HG03139 (cell line): ENCODE data around the gene MBNL3.
"Not testable (repeated sequence)": the region's sequence is repeated elsewhere in the genome, so short reads cannot be mapped to it uniquely, and the experiment has no call there.

ENCODE experiments used
- ATAC-seq: cut with Tn5 transposase; IDR thresholded peaks from one replicate; pipeline ENCODE4 v1.9.1; 2021; ENCODE audit not compliant: unreplicated experiment

Gene MBNL3

DNA sequence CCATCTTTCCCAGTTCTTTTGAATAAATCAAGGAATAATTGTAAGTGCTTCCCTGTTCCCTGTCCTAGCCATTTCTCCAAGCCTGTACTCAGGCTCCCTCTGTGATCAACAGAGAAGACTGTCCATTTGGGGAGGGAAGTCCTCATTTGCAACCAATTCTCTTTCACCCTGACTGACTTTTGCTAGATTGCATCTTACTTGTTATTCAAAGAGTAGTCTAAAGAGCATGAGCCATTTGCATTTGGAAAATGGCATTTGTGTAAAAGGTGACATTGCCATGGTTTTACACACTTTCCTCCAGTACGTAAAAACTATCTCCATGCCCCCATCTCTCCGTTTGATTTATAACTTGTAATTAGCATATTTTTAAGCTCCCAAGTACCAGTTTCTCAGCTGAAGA, 110.6 kb downstream of the MBNL3 start:
- no peak for ATAC-seq

DNA sequence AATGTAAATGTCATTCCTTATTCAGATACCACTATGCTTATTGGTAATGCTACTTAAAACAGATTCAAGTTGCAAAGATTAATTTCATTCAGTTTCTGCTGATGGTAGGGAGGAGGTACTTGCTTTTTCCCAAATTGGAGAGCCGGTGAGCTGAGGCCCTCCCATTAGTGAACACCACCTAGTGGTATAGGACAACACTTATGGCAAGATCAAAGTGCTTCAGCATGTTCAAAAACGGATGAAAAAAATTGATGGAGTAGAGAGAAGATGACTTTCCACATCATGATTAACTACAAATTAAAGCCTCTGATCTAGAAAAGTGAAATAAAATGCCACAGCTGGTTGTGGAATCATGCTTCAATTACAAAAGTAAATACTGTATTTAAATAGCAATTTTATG, 112.9 kb downstream of the MBNL3 start:
- ATAC-seq, result no peak

DNA sequence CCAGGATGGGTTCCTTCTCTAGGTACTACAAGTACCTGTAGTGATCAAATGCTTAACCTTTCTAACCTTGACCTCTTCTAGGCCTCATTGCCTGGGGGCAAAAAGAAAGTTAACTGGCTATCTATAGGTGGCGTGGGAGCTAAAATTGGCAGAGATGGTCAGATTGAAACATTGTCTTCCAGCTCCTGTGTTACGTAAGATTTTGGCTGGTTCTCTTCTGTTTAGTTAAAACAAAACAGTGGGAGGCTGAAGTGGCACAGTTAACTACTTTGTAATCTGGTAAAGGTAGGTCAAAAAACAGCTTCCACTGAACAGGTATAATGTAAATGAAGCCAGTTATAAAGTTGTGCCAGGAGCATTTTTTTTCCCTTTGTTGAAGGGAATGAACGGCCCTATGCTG, 115.2 kb downstream of the MBNL3 start:
- no peak for ATAC-seq

DNA sequence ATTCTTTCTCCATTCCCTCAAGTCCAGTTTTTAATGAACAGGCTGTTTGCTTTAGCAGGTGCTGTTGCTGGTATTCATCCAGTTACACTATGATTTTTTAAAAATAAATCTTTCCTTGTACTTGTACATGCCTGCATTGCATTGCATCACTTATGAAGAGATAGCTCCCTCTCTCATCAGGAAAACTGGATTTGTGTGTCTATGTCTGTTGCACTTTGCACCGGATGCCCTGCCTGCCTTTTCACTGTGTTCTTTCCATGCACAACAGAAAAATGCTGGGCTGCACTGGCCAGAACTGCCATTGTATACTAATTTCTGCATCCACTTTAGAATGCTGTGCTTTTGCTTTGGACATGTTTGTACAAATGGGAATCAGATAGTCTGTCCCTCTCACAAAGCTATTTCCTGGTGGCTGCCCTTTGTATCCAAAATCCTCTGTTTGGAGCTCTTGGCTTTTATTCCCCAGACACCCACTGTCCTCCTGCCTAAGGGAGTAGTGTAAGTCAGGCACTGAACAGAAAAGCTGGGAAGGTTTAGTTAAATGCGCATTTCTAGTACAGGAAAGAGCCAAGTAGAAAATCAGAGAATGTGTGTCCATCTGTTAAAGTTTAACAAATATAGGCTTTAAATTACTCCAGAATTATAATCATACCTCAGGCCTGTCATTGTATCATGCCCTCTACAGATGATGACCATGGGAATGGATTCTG, 119.1 kb downstream of the MBNL3 start:
- no peak for ATAC-seq

DNA sequence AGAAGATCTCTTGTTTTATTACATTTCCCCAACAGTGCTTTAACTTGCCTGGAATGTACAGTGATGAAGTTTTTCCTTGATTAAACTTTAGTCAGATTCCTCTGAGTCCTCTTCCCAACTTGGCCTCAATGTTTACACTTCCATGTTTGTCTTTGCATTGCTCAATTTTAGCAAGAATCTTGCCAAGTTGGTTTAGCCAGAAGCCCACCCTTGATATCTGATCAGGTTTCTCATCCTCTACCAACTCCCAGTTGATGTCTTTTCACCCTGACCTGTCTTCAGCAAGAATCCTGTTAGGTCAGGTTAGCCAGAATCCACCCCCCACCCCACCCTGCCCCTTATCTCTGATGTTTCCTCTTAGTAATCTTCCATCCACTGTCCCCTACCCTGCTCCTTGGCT, 120.9 kb downstream of the MBNL3 start:
- ATAC-seq, result no peak

DNA sequence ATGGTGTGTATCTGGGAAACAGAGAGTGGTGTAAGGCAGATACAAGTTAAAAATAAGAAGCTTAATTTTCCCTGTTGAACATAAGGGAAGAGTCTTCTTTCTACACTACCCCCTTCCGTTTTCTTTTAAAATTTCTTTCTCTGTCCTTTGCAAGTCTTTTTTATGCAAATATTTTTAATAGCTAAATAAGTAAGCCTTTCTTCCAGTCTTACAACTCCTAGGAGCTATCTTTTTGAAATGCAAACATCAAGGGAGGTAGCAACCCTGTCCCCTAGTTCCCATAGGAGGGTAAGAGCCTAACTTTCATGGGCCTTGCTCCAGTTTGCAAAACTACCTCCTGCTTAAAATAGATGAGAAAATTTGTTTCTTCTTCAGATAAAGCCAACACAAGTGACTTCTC, 121.5 kb downstream of the MBNL3 start:
- no peak for ATAC-seq

DNA sequence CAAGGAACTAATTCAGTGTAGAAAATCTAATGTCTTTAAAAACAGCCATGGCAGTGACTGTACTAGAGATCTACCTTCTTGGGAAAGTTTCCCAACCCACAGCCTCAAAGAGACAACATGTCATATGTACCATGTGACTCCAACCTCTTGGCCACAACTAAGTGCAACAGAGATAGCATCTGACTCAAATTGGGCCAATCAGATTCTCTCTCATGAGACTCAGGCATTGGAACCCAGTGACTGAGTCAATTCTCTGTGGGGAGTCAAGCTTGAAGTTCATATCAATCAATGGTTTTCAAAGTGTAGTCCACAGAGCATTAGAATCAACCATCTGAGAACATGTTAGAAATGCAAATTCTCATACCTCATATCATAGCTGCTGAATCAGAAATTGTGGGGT, 123.3 kb downstream of the MBNL3 start:
- ATAC-seq, result no peak

DNA sequence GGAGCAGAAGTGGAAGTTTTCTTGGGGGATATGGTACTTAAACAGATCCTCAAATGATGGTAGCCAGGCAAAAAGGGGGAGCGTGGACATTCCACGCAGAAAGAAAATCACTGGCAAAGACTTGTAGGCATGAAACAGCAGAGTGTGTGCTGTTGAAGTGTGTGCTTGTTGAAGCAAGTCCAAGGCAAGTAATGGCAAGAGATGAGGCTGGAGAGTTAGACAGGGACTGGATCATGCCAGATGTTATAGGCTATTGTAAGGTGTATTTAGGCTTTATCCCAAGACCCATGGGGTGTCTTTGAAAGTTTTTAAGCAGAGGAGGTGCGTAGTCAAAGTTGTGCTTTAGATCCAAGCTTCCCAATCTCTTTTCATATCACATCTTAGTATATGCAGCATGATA, 124.5 kb downstream of the MBNL3 start:
- ATAC-seq, result no peak

DNA sequence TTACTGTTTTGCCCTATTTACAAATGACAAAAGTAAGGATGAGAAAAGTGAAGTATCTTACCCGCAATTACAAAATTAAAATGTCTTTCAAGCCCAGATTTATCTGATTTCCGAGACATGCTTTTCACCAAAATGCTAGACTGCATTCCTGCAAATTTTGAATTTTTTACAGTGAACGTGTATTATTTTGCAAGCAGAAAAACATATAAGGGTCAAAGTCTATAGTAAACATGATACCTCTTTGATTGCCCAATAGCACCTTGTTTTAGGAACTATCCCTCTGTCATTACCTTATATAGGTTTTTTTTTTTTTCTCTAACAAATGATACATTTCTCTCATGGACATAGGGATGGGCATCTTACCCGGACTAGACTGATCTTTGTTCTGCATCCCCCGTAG, 135.4 kb downstream of the MBNL3 start:
- ATAC-seq, result no peak

DNA sequence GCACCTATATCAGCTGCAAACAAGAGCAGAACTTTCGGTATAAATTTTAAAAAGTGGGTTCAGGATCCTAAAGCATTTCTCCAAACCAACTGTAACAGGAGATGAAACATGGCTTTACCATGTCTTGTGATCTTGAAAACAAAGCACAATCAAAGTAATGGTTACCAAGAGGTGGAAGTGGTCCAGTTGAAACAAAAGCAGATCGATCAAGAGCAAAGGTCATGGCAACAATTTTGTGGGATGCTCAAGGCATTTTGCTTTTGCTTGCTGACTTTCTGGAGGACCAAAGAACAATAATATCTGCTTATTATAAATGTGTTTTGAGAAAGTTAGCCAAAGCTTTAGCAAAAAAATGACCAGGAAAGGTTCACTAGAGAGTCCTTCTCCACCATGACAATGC, 152.7 kb downstream of the MBNL3 start:
- ATAC-seq, result no peak

DNA sequence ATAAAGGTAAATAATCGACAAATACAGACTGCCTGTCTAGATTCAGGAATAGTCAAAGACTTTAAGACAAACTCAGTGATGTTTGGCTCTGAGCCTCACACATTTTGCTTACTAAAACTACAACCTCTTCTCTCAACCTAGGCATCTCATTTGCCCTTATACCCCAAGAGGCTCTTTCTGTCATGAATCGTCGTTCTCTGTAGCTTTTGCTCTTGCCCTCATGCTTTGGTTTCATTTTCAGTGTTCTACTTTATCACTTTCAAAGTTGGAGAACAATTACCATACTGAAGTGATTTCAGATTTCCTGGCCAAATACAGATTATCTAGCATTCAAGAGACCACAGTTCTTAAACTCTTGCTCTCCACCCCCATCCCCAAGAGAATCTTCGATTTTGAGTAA, 155.5 kb downstream of the MBNL3 start:
- no peak for ATAC-seq

DNA sequence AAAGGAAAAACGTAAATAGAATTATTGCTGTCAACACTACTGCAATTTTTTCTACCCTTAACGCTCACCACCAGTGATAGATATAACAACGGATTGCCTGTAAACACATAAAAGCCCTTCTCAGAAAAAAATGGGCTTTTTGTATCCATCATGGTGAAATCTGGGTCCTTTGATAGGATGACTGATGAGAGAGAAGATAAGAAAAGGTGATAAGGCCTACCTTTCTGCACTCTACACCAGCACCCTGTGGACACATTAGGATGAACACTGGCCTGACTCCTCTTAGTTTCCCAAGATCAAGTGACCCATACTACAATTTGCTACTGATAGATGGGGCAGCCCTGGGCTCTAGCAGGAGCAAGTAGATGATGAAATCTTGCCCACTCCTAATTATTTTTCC, 157.3 kb downstream of the MBNL3 start:
- no peak for ATAC-seq

DNA sequence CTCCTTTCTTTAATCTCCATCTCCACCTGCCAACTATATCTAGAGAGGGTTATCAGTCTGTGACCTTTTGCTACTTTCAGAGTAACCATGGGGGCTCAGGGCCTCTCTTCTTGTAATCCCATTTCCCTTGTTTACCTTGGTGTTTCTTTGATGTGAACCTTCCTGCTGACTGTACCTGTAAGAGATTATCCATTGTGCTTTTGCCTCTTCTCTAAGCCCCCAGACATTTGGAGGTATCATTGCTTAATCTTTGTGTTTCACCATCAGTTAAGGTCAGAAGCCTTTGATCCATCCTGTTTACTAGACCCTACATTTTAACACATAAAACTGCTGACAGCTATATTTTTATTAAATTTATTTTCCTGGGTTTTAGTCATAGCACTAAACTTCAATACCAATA, 157.8 kb downstream of the MBNL3 start:
- ATAC-seq, result no peak

DNA sequence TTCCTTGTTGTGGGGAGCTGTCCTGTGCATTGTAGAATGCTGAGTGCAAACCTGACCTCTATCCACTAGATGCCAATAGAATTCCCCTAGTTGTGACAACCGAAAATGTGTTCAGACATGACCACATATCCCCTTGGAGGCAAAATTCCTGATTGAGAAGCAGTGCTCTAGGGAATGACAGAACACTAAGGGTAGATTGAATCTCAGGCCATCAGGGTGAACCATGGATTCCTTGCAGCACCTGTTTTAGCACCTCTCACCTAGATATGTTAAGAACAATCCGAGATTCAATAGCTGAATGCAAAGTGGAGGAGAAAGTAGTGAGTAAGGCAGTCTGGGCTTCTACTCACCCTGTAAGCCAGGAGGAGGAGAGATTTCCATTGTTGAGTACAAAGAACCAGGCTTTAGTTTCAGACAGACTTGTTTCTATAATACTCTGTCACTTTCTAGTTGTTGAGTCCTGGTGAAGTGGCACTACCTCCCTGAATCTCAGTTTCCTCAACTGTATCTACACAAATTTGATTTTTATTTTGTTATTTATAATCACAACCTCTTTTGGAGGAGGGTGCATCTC, 158.6 kb downstream of the MBNL3 start:
- ATAC-seq, result no peak

DNA sequence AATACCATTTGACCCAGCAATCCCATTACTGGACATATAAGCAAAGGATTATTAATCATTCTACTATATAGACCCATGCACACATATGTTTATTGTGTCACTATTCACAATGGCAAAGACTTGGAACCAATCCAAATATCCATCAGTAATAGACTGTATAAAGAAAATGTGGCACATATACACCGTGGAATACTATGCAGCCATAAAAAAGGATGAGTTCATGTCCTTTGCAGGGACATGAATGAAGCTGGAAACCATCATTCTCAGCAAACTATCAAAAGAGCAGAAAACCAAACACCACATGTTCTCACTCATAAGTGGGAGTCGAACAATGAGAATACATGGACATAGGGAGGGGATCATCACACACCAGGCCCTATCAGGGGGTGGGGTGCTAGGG, 161.9 kb downstream of the MBNL3 start:
- ATAC-seq, result not testable (repeated sequence)
